ENCODE data around the gene PDE4B.
"Not testable (repeated sequence)": the region's sequence is repeated elsewhere in the genome, so short reads cannot be mapped to it uniquely, and the experiment has no call there.

The PDE4B gene

GRCh38 chr1:66302184-66302742 lies 509.6 kb downstream of the PDE4B start:
- no peak for DNase-seq (ENCODE audit: low read depth in 2 of 2, low spot score in 1 of 2)

- DNase-seq (ENCODE audit: low read depth in 2 of 2, low spot score in 1 of 2): no peak
Measured at GRCh38 chr1:66302815-66303214, 510.1 kb downstream of the PDE4B start.

GRCh38 chr1:66303646-66304045 lies 511.0 kb downstream of the PDE4B start:
- DNase-seq (ENCODE audit: low read depth in 2 of 2, low spot score in 1 of 2): no peak

- no peak for DNase-seq (ENCODE audit: low read depth in 2 of 2, low spot score in 1 of 2)
Measured at GRCh38 chr1:66304128-66304527, 511.4 kb downstream of the PDE4B start.

- DNase-seq (ENCODE audit: low read depth in 2 of 2, low spot score in 1 of 2): no peak
Measured at GRCh38 chr1:66305927-66306326, 513.2 kb downstream of the PDE4B start.

- no peak for DNase-seq (ENCODE audit: low read depth in 2 of 2, low spot score in 1 of 2)
Measured at GRCh38 chr1:66309006-66309741, 516.5 kb downstream of the PDE4B start.

- DNase-seq (ENCODE audit: low read depth in 2 of 2, low spot score in 1 of 2): no peak
Measured at GRCh38 chr1:66311092-66311491, 518.4 kb downstream of the PDE4B start.

GRCh38 chr1:66311628-66312027 lies 518.9 kb downstream of the PDE4B start:
- DNase-seq (ENCODE audit: low read depth in 2 of 2, low spot score in 1 of 2): no peak

- DNase-seq (ENCODE audit: low read depth in 2 of 2, low spot score in 1 of 2): no peak
Measured at GRCh38 chr1:66312271-66312990, 519.7 kb downstream of the PDE4B start.

GRCh38 chr1:66313429-66313828 lies 520.7 kb downstream of the PDE4B start:
- DNase-seq (ENCODE audit: low read depth in 2 of 2, low spot score in 1 of 2): no peak

GRCh38 chr1:66315671-66316070 lies 523.0 kb downstream of the PDE4B start:
- DNase-seq (ENCODE audit: low read depth in 2 of 2, low spot score in 1 of 2): no peak

GRCh38 chr1:66316464-66317247 lies 524.0 kb downstream of the PDE4B start:
- no peak for DNase-seq (ENCODE audit: low read depth in 2 of 2, low spot score in 1 of 2)

- DNase-seq (ENCODE audit: low read depth in 2 of 2, low spot score in 1 of 2): no peak
Measured at GRCh38 chr1:66317248-66317515, 524.5 kb downstream of the PDE4B start.

- no peak for DNase-seq (ENCODE audit: low read depth in 2 of 2, low spot score in 1 of 2)
Measured at GRCh38 chr1:66320231-66320630, 527.5 kb downstream of the PDE4B start.

GRCh38 chr1:66322462-66322861 lies 529.8 kb downstream of the PDE4B start:
- not testable (repeated sequence) for DNase-seq (ENCODE audit: low read depth in 2 of 2, low spot score in 1 of 2)

GRCh38 chr1:66323958-66324625 lies 531.4 kb downstream of the PDE4B start:
- no peak for DNase-seq (ENCODE audit: low read depth in 2 of 2, low spot score in 1 of 2)

GRCh38 chr1:66325594-66326380 lies 533.1 kb downstream of the PDE4B start:
- no peak for DNase-seq (ENCODE audit: low read depth in 2 of 2, low spot score in 1 of 2)

GRCh38 chr1:66326867-66327266 lies 534.2 kb downstream of the PDE4B start:
- DNase-seq (ENCODE audit: low read depth in 2 of 2, low spot score in 1 of 2): no peak

- no peak for DNase-seq (ENCODE audit: low read depth in 2 of 2, low spot score in 1 of 2)
Measured at GRCh38 chr1:66327588-66327987, 534.9 kb downstream of the PDE4B start.

- DNase-seq (ENCODE audit: low read depth in 2 of 2, low spot score in 1 of 2): no peak
Measured at GRCh38 chr1:66328896-66329295, 536.2 kb downstream of the PDE4B start.

Data from stimulated activated CD8-positive, alpha-beta memory T cell treated with anti-CD3 and anti-CD28 coated beads, Interleukin-4, amount 100 ng/mL, for 4 hours (primary cell).